Fibroblast of the aortic adventitia (primary cell): ENCODE data around the gene MEX3A. TPM values are rescaled to one million over a fixed set of nuclear protein-coding genes. Genes with fewer than 3 reads are reported as not detected.

Experiments used
- DNase-seq: peaks from one replicate; pipeline ENCODE4 v3.0.0-alpha.2; 2010; ENCODE audit warnings: low read depth
- H3K4me3 ChIP-seq: 2 replicates; pipeline ENCODE4 v1.5.1; 2011; ENCODE audit warnings: low read depth, mild to moderate bottlenecking, control low read depth, low read length, moderate library complexity
- total RNA-seq: library from RNA; depleted of rRNA; stranded (reverse); fragments of >200 nt; gene quantifications from 2 replicates; pipeline ENCODE4 v1.2.3, GENCODE V29; 2012; ENCODE audit warnings: low replicate concordance
- TF ChIP-seq, protein P1 (sequence below): IDR thresholded peaks from 2 replicates; pipeline ENCODE4 v1.5.1; 2011; ENCODE audit warnings: mild to moderate bottlenecking, low read length, control low read depth, inconsistent platforms; ENCODE audit not compliant: insufficient read depth

Gene MEX3A
- total RNA-seq, 1 donor = 0.90 TPM

DNA sequence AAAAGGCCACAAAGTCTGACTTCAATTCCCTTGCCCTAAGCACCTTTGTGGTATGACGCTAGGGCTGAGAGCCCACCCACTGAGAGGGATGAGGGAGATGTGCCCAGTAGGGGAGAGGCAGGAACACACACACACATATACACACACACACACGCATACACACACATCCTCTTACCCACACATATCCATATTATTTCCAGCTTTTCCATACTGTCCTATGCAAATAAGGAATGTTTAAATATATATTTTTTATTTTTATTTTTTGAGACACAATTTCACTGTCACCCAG lies 18.3 kb downstream of the MEX3A start:
- TF ChIP-seq, protein P1, sequence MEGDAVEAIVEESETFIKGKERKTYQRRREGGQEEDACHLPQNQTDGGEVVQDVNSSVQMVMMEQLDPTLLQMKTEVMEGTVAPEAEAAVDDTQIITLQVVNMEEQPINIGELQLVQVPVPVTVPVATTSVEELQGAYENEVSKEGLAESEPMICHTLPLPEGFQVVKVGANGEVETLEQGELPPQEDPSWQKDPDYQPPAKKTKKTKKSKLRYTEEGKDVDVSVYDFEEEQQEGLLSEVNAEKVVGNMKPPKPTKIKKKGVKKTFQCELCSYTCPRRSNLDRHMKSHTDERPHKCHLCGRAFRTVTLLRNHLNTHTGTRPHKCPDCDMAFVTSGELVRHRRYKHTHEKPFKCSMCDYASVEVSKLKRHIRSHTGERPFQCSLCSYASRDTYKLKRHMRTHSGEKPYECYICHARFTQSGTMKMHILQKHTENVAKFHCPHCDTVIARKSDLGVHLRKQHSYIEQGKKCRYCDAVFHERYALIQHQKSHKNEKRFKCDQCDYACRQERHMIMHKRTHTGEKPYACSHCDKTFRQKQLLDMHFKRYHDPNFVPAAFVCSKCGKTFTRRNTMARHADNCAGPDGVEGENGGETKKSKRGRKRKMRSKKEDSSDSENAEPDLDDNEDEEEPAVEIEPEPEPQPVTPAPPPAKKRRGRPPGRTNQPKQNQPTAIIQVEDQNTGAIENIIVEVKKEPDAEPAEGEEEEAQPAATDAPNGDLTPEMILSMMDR = no peak
- no peak overlapping the region for H3K4me3 ChIP-seq
- no peak for DNase-seq

DNA sequence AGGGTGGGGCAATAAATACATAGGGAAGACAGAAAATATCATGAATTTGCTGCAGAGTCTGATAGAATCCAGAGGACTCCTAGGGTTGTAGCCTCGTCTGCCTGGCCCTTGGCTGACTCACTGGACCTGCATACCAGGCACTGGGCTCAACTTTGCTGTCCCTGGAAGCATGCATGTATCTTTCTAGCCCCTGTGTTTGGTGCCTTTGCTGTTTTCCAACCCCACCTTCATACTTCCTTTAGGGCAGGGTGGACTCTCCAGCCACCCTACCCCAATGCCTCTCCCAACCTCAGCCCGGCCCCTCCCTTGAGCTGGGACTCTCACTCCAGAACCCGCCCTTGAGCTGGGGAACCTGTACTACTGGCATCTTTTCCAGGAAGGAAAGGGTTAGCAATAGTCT lies 20.1 kb downstream of the MEX3A start:
- no peak for DNase-seq
- H3K4me3 ChIP-seq = no peak overlapping the region
- TF ChIP-seq, protein P1 = no peak

DNA sequence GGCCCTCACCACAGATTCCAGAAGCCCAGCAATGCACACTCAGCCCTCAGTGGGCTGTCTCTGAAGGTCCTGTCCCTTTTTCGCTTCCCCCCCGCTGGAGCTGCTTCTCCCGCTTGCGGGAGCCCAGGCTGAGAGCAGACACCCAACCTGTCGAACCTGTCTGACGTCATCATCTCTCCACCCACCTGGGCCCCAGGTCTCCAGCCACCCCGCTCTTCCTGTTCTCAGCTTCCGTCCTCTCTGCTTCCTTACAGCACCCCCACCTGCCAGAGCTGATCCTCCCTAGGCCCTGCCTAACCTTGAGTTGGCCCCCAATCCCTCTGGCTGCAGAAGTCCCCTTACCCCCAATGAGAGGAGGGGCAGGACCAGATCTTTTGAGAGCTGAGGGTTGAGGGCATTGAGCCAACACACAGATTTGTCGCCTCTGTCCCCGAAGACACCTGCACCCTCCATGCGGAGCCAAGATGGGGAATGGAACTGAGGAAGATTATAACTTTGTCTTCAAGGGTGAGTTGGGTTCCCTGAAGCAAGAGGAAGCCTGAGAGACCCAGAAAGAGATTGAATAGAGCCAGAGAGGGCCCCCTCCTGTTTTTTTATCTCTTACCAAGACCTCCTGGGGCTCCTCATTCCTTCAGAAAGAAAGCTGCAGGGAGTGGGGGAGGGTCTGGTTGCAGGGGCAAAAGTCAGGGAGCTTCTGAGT lies 21.2 kb downstream of the MEX3A start, which contains the start of gene RAB25:
TSS of gene RAB25 (plus strand) at position 224 of the 700 bp plus-strand sequence. CDS start at position 465, 241 bp downstream.
- TF ChIP-seq, protein P1 = no peak
- DNase-seq = no peak
- H3K4me3 ChIP-seq = no peak within 1 kb of the TSS

DNA sequence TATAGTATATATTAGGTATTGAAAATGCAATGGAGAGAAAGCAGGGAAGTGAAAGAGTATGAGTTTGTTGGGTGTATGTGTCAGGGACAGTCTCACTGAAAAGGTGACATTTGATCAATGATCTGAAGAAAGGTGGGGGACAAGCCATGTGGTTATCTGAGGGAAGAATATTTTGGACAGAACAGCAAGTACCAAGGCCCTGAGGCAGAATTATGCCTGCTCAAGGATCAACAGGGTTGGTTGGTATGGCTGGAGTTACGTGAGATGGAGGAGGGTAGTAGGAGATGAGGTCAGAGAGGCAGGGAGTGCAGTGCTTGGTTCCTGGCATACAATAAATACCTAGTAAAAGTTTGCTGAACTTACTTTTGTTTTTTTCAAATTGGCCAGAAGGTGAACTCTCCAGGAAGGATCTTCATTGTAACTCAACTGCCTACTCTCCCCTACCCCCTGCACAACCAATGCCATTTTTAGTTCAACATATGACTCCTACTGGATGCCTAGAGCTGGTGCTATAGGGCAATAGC lies 25.9 kb downstream of the MEX3A start:
- TF ChIP-seq, protein P1 = no peak
- H3K4me3 ChIP-seq = no peak overlapping the region
- no peak for DNase-seq

DNA sequence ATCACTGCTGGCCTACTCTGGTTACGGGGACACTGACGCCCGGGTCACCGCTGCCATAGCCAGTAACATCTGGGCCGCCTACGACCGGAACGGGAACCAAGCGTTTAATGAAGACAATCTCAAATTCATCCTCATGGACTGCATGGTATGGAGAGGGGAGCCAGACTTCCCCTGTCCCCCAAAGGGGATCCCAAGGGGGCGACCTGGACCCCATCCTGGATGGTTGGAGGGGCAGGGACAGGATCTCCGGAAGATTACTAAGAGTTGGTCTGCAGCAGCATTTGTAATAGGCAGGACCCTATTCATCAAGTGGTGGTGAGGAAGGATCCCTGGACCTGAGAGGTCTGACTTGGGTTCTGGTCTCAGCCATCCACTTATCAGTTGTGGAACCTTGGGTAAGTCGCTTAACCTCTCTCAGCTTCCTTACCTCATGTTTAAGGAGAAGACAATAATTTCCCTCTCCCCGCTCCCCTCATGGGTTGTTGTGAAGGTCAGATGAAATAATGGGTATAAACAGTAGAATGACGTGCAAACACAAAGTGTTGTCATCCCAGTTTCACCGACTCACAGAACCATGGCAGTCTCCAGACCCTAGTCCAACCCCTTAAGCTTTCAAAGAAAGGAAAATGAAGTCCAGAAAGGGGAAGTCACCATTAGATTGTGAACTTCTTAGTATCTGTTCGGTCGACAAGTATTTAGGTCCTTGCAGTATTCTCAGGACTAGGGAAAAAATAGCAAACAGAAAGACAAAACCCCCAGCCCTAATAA lies 26.8 kb downstream of the MEX3A start:
- TF ChIP-seq, protein P1 = no peak
- peak overlapping the region; percentile 81 for H3K4me3 ChIP-seq
- DNase-seq = no peak

DNA sequence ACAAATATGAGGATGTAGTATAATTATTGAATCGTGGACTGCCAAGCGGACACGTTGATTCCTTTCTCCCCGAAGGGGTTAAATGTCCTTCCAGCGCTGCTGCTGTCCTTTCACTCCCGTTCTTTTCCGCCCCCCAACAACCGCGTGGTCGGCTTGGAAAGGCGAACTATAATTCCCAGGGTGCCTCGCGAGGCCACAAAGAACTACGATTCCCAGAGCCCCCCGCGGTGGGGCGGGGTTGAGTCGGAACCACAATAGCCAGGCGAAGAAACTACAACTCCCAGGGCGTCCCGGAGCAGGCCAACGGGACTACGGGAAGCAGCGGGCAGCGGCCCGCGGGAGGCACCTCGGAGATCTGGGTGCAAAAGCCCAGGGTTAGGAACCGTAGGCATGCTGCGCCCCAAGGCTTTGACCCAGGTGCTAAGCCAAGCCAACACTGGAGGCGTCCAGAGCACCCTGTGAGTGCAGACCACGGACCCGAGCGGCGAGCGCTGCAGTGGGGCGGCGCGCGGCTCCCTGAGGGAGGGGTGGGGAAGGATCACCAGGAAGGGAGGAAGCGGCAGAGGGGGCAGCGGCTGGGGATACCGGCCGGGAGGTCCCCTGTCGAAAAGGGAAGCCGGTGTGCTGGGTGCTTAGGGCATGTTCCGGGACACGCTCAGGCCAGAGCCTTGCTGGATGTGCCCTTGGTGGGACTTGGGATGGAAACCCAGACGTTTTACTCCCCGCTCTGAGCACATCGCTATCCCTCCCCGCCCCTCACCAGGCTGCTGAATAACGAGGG lies 27.6 kb downstream of the MEX3A start, which contains the start of gene LAMTOR2:
TSS of gene LAMTOR2 (plus strand) at position 283 of the 781 bp plus-strand sequence. CDS start at position 391, 108 bp downstream.
- peak within 1 kb of the TSS; percentile 81 for H3K4me3 ChIP-seq
- TF ChIP-seq, protein P1 = no peak
- DNase-seq = peak; percentile 92
